ENCODE data around the gene GFRA4.

DNA sequence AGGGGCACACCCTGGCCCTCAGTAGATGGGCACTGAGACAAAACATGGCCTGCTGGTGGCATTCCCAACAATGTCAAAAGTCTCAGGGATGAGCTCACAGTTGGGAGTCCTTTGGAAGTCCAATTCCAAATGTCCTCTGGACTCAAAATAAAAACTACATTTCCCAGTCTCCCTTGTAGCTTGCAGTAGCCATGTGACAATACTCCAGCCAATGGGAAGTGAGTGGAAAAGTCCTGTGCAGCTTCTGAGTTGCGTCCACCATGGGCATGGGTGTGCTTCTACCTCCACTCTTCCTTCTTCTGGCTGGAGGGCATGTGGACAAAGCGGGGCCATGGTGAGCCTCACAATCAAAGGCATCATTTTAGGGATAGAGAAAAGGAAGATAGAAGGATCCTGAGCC lies 24.5 kb upstream of the GFRA4 start:
- TF ChIP-seq, protein P1, sequence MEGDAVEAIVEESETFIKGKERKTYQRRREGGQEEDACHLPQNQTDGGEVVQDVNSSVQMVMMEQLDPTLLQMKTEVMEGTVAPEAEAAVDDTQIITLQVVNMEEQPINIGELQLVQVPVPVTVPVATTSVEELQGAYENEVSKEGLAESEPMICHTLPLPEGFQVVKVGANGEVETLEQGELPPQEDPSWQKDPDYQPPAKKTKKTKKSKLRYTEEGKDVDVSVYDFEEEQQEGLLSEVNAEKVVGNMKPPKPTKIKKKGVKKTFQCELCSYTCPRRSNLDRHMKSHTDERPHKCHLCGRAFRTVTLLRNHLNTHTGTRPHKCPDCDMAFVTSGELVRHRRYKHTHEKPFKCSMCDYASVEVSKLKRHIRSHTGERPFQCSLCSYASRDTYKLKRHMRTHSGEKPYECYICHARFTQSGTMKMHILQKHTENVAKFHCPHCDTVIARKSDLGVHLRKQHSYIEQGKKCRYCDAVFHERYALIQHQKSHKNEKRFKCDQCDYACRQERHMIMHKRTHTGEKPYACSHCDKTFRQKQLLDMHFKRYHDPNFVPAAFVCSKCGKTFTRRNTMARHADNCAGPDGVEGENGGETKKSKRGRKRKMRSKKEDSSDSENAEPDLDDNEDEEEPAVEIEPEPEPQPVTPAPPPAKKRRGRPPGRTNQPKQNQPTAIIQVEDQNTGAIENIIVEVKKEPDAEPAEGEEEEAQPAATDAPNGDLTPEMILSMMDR (IDR thresholded peaks at IDR 0.05) = no peak
- TF ChIP-seq, protein P2, sequence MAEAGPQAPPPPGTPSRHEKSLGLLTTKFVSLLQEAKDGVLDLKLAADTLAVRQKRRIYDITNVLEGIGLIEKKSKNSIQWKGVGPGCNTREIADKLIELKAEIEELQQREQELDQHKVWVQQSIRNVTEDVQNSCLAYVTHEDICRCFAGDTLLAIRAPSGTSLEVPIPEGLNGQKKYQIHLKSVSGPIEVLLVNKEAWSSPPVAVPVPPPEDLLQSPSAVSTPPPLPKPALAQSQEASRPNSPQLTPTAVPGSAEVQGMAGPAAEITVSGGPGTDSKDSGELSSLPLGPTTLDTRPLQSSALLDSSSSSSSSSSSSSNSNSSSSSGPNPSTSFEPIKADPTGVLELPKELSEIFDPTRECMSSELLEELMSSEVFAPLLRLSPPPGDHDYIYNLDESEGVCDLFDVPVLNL (CRISPR knock-in tag; IDR thresholded peaks at IDR 0.05; ENCODE audit: borderline replicate concordance, low read depth) = no peak
- TF ChIP-seq, protein P3, sequence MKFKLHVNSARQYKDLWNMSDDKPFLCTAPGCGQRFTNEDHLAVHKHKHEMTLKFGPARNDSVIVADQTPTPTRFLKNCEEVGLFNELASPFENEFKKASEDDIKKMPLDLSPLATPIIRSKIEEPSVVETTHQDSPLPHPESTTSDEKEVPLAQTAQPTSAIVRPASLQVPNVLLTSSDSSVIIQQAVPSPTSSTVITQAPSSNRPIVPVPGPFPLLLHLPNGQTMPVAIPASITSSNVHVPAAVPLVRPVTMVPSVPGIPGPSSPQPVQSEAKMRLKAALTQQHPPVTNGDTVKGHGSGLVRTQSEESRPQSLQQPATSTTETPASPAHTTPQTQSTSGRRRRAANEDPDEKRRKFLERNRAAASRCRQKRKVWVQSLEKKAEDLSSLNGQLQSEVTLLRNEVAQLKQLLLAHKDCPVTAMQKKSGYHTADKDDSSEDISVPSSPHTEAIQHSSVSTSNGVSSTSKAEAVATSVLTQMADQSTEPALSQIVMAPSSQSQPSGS (CRISPR knock-in tag; IDR thresholded peaks at IDR 0.05; ENCODE audit: borderline replicate concordance, low read depth) = no peak
- TF ChIP-seq, protein P4, sequence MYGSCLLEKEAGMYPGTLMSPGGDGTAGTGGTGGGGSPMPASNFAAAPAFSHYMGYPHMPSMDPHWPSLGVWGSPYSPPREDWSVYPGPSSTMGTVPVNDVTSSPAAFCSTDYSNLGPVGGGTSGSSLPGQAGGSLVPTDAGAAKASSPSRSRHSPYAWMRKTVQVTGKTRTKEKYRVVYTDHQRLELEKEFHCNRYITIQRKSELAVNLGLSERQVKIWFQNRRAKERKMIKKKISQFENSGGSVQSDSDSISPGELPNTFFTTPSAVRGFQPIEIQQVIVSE (CRISPR knock-in tag; IDR thresholded peaks at IDR 0.05; ENCODE audit: borderline replicate concordance) = no peak

Measured in WTC11 (cell line).